Endothelial cell of umbilical vein (primary cell): Measurements from ENCODE around the gene PASK. TPM values are rescaled to one million over a fixed set of nuclear protein-coding genes. Genes with fewer than 3 reads are reported as not detected.

ENCODE experiments used
- BruUV-seq: library from RNA; stranded (reverse); fragments of 400-500 nt; replicated peaks from 2 replicates; lab custom pipeline; 2021; lab: Mats Ljungman, UMichigan
- CTCF ChIA-PET: fragments of 300-600, 350-600 bp; sonication (Branson Sonifier 250); formaldehyde crosslinking; loops from one replicate; lab custom pipeline; 2021; ENCODE audit warnings: antibody characterized with exemption, inconsistent platforms; lab: Charles Lee
- POLR2A ChIA-PET: fragments of 300-600, 350-600 bp; sonication (Branson Sonifier 250); formaldehyde crosslinking; loops from one replicate; lab custom pipeline; 2021; ENCODE audit warnings: antibody characterized with exemption, inconsistent platforms; lab: Charles Lee
- DNase-seq: peaks from one replicate; pipeline ENCODE4 v3.0.0-alpha.2; 2011; ENCODE audit warnings: low read depth, low spot score
- FAIRE-seq: peaks from 2 replicates; lab custom pipeline; 2011; peaks lifted over from hg19 to GRCh38; lab: Jason Lieb, UNC
- H2AFZ ChIP-seq: 2 replicates; pipeline ENCODE4 v1.6.0; 2012; ENCODE audit warnings: low read depth, low read length, control low read depth, inconsistent platforms
- H3K27ac ChIP-seq: 2 replicates; pipeline ENCODE4 v1.5.1; 2011; ENCODE audit warnings: low read depth, mild to moderate bottlenecking, control low read depth, low read length, moderate library complexity; ENCODE audit not compliant: insufficient read depth
- H3K27me3 ChIP-seq, 2 experiments: 2 replicates each; pipeline versions ENCODE4 v1.6.0 to v1.6.1; 2011; ENCODE audit warnings: low read length in 2 of 2, mixed read lengths in 1 of 2; ENCODE audit not compliant: control insufficient read depth in 2 of 2, insufficient read depth in 2 of 2
- H3K36me3 ChIP-seq, 2 experiments: 2 replicates in 1 of 2; 3 replicates in 1 of 2; pipeline ENCODE4 v1.5.1; 2011; ENCODE audit warnings: low read length in 2 of 2, mild to moderate bottlenecking in 1 of 2, moderate library complexity in 1 of 2; ENCODE audit not compliant: control insufficient read depth in 2 of 2, insufficient read depth in 2 of 2; ENCODE audit errors: extremely low read depth in 1 of 2
- H3K4me1 ChIP-seq: 3 replicates; pipeline ENCODE4 v1.5.1; 2011; ENCODE audit warnings: mild to moderate bottlenecking, low read length; ENCODE audit not compliant: control insufficient read depth, insufficient read depth; ENCODE audit errors: extremely low read depth
- H3K4me2 ChIP-seq: 2 replicates; pipeline ENCODE4 v1.6.1; 2011; ENCODE audit warnings: low read length, control low read depth, mixed read lengths; ENCODE audit not compliant: insufficient read depth
- H3K4me3 ChIP-seq, 3 experiments: fragments of 200-600 bp in 1 of 3; sonication (generic), shearing (Covaris generic) in 1 of 3; replicated peaks in 1 of 3; 2 replicates each; pipeline ENCODE4 v1.5.1; 2011 to 2016; ENCODE audit warnings: control low read depth in 3 of 3, low read length in 3 of 3, mild to moderate bottlenecking in 2 of 3, inconsistent platforms in 1 of 3, low read depth in 1 of 3, moderate library complexity in 1 of 3; ENCODE audit not compliant: insufficient read depth in 1 of 3
- H3K79me2 ChIP-seq: 2 replicates; pipeline ENCODE4 v1.6.0; 2012; ENCODE audit warnings: low read length, inconsistent platforms; ENCODE audit not compliant: control insufficient read depth, insufficient read depth
- H3K9ac ChIP-seq: replicated peaks from 2 replicates; pipeline ENCODE3; 2011; ENCODE audit warnings: low read length, control low read depth; ENCODE audit not compliant: insufficient read depth; ENCODE audit errors: extremely low read depth
- H3K9me1 ChIP-seq: replicated peaks from 3 replicates; pipeline ENCODE4 v1.6.0; 2011; ENCODE audit warnings: mild to moderate bottlenecking, low read length; ENCODE audit not compliant: control insufficient read depth, insufficient read depth; ENCODE audit errors: extremely low read depth
- H3K9me3 ChIP-seq: replicated peaks from 2 replicates; pipeline ENCODE4 v1.5.1; 2012; ENCODE audit warnings: low read length, inconsistent platforms; ENCODE audit not compliant: control insufficient read depth, insufficient read depth
- H4K20me1 ChIP-seq: replicated peaks from 2 replicates; pipeline ENCODE3; 2011; ENCODE audit warnings: mild to moderate bottlenecking, low read length; ENCODE audit not compliant: control insufficient read depth, insufficient read depth; ENCODE audit errors: extremely low read depth
- EZH2 ChIP-seq: IDR thresholded peaks from 2 replicates; pipeline ENCODE4 v1.6.1; 2012; ENCODE audit warnings: borderline replicate concordance, low read depth, mild to moderate bottlenecking, moderate library complexity, low read length, inconsistent platforms; ENCODE audit not compliant: severe bottlenecking
- FOS ChIP-seq: IDR thresholded peaks from 2 replicates; pipeline ENCODE4 v1.6.1; 2011; ENCODE audit warnings: mild to moderate bottlenecking, low read length, moderate library complexity, borderline replicate concordance; ENCODE audit not compliant: insufficient read depth
- GATA2 ChIP-seq: IDR thresholded peaks from 2 replicates; pipeline ENCODE4 v1.7.0; 2011; ENCODE audit warnings: low read depth, mild to moderate bottlenecking, moderate library complexity, mixed read lengths, low read length; ENCODE audit not compliant: insufficient read length, insufficient read depth
- JUN ChIP-seq: IDR thresholded peaks from 2 replicates; pipeline ENCODE4 v1.6.1; 2011; ENCODE audit warnings: borderline replicate concordance, low read depth; ENCODE audit not compliant: insufficient read length, insufficient read depth
- MYC ChIP-seq: IDR thresholded peaks from one replicate; pipeline ENCODE4 v1.6.1; 2011; ENCODE audit warnings: mild to moderate bottlenecking, low read depth, low read length
- POLR2A ChIP-seq: IDR thresholded peaks from 2 replicates; pipeline ENCODE4 v1.6.1; 2012; ENCODE audit warnings: low read depth, mild to moderate bottlenecking, control low read depth, low read length
- POLR2AphosphoS5 ChIP-seq: IDR thresholded peaks from 2 replicates; pipeline ENCODE4 v1.6.1; 2012; ENCODE audit warnings: low read depth, mild to moderate bottlenecking, control low read depth, low read length, moderate library complexity; ENCODE audit not compliant: insufficient read depth
- dilution Hi-C: fragments of 300-500 bp; cut with MboI; formaldehyde crosslinking; loops from one replicate; pipeline ENCODE4 v1.15.0; 2019; ENCODE audit warnings: low sequenced_read_pairs; ENCODE audit not compliant: extremely low pct_ligation_motif_present
- intact Hi-C: fragments of 100-400 bp; cut with micrococcal nuclease; formaldehyde crosslinking; loops from one replicate; pipeline ENCODE4 v1.10.0; 2022
- polyA plus RNA-seq, 4 experiments: library from polyadenylated mRNA; depleted of rRNA in 3 of 4; stranded (reverse) in 3 of 4; unstranded in 1 of 4; fragments of >200 nt; gene quantifications; 2 replicates each; pipeline versions ENCODE4 v1.2.1 to v1.2.3, GENCODE V29; 2011 to 2012; ENCODE audit warnings: missing spikeins in 1 of 4
- total RNA-seq: library from RNA; stranded (reverse); gene quantifications from 2 replicates; pipeline ENCODE4 v1.2.3, GENCODE V29; 2021
- TF ChIP-seq, protein P1 (sequence below): IDR thresholded peaks from 2 replicates; pipeline ENCODE4 v1.6.1; 2011; ENCODE audit not compliant: insufficient read depth, insufficient read length
- TF ChIP-seq, protein P2 (sequence below), 2 donors: IDR thresholded peaks; 1 replicate in 1 of 2; 2 replicates in 1 of 2; pipeline ENCODE4 v1.5.1; 2011; ENCODE audit warnings: low read length in 2 of 2, mild to moderate bottlenecking in 2 of 2, moderate library complexity in 2 of 2, control low read depth in 1 of 2, inconsistent platforms in 1 of 2, low read depth in 1 of 2; ENCODE audit not compliant: insufficient read depth in 1 of 2; ENCODE audit errors: extremely low read depth in 1 of 2

Gene PASK
- total and polyA plus RNA-seq, 2 donors (not counting 3 experiments of a cell fraction or from before 2014, with no cell fraction given): 5.7 to 17.3 TPM

DNA sequence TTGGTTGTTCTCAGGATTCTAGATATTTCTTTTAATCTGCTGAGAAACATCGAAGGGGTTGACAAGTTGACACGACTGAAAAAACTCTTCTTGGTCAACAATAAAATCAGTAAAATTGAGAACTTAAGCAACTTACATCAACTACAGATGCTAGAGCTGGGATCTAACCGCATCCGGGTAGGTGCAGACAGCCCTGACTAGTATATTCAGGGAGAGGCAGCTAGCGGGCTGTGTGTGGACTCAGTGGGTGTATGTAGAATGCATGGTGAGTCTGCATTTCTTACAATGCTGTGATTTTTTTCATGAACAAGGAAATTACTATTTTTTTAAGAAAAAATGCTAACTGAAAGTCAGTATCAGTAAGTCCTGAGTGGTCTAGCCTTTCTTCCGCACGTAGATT is 11.0 kb upstream of the PASK start:
- no peak for TF ChIP-seq GATA2
- POLR2A ChIA-PET: no interaction called here

DNA sequence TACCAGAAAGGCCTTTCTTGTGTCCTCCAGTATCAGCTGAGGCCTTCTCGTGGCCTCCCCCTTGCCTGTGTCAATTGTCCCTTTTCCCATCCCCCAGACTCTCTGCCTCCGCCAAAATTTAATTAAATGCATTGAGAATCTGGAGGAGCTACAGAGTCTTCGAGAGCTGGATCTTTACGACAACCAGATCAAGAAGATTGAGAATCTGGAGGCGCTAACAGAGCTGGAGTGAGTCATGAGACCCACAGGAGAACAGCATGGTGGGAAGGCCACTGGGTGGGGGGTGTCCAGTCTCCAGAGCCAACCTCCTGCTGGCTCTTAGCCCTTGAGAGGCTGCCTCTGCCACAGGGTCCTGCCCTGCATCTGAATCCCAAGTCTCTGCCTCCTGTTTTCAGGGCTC is 9.8 kb upstream of the PASK start:
- CTCF ChIA-PET: no interaction called here
- no peak overlapping the region for H3K27ac ChIP-seq
- H3K4me2 ChIP-seq: no peak overlapping the region
- no peaks in the 10 kb centered on the region for H3K79me2 ChIP-seq
- peaks cover 7% of the 10 kb centered on the region for H3K4me1 ChIP-seq
- H3K9me3 ChIP-seq: no peaks in the 10 kb centered on the region
- H3K4me3 ChIP-seq: no peak overlapping the region
- H3K9ac ChIP-seq: no peak overlapping the region
- TF ChIP-seq POLR2A (no peak), GATA2 (no peak), FOS (no peak), JUN (no peak), POLR2AphosphoS5 (no peak), MYC (no peak), EZH2 (no peak)
- TF ChIP-seq, protein P1, sequence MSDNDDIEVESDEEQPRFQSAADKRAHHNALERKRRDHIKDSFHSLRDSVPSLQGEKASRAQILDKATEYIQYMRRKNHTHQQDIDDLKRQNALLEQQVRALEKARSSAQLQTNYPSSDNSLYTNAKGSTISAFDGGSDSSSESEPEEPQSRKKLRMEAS: no peak
- TF ChIP-seq, protein P2, sequence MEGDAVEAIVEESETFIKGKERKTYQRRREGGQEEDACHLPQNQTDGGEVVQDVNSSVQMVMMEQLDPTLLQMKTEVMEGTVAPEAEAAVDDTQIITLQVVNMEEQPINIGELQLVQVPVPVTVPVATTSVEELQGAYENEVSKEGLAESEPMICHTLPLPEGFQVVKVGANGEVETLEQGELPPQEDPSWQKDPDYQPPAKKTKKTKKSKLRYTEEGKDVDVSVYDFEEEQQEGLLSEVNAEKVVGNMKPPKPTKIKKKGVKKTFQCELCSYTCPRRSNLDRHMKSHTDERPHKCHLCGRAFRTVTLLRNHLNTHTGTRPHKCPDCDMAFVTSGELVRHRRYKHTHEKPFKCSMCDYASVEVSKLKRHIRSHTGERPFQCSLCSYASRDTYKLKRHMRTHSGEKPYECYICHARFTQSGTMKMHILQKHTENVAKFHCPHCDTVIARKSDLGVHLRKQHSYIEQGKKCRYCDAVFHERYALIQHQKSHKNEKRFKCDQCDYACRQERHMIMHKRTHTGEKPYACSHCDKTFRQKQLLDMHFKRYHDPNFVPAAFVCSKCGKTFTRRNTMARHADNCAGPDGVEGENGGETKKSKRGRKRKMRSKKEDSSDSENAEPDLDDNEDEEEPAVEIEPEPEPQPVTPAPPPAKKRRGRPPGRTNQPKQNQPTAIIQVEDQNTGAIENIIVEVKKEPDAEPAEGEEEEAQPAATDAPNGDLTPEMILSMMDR (IDR thresholded peaks at IDR 0.05; ENCODE audit: extremely low read depth in 1 of 2, insufficient read depth in 1 of 2, low read depth in 1 of 2, low read length in 2 of 2): no peak
- no peak overlapping the region for H2AFZ ChIP-seq
- intact Hi-C loops (no loop called here), dilution Hi-C loops (no loop called here)
- FAIRE-seq: no peak
- H3K9me1 ChIP-seq: no peaks in the 10 kb centered on the region
- no TSS peak for BruUV-seq
- H4K20me1 ChIP-seq: no peaks in the 10 kb centered on the region
- POLR2A ChIA-PET: no interaction called here
- DNase-seq: no peak
- H3K27me3 ChIP-seq: no peaks in the 10 kb centered on the region
- peaks cover 3 to 18% of the 10 kb centered on the region in 2 experiments for H3K36me3 ChIP-seq

More for the DNA sequence above, 11.0 kb upstream of the PASK start:
- dilution Hi-C loops: no loop called here
- Histone ChIP-seq H3K4me1 (peaks cover 7% of the 10 kb centered on the region), H3K27me3 (no peaks in the 10 kb centered on the region), H3K79me2 (no peaks in the 10 kb centered on the region), H3K27ac (no peak overlapping the region), H3K4me3 (no peak overlapping the region), H4K20me1 (no peaks in the 10 kb centered on the region), H3K4me2 (no peak overlapping the region), H3K9me3 (no peaks in the 10 kb centered on the region), H3K36me3 (peaks cover 0 to 20% of the 10 kb centered on the region in 2 experiments), H3K9ac (no peak overlapping the region), H3K9me1 (no peaks in the 10 kb centered on the region), H2AFZ (no peak overlapping the region)
- no TSS peak for BruUV-seq
- CTCF ChIA-PET: no interaction called here
- FAIRE-seq: no peak
- DNase-seq: no peak
- intact Hi-C loops: no loop called here
